HEK293T (cell line): Measurements from ENCODE around the gene TGM2.

ENCODE experiments used
- CTCF ChIA-PET: fragments of 350-600 bp; formaldehyde crosslinking; extraction: SDS; loops from one replicate; lab custom pipeline; 2021; ENCODE audit warnings: antibody characterized with exemption, inconsistent platforms; lab: Yijun Ruan, JAX
- POLR2A ChIA-PET: fragments of 350-600 bp; formaldehyde crosslinking; extraction: SDS; loops from one replicate; lab custom pipeline; 2020; ENCODE audit warnings: antibody characterized with exemption, inconsistent platforms; lab: Yijun Ruan, JAX
- DNase-seq: peaks from one replicate; pipeline ENCODE4 v3.0.0; 2012; ENCODE audit warnings: mixed read lengths; ENCODE audit errors: extremely low spot score
- ARNT ChIP-seq: fragments of 450-650 bp; IDR thresholded peaks from 2 replicates; pipeline ENCODE4 v1.6.1; 2017; ENCODE audit warnings: mild to moderate bottlenecking
- BHLHE40 ChIP-seq: fragments of 450-650 bp; IDR thresholded peaks from 2 replicates; pipeline ENCODE4 v1.6.1; 2016; ENCODE audit warnings: mild to moderate bottlenecking, moderate library complexity, borderline replicate concordance
- CTBP1 ChIP-seq: fragments of 450-650 bp; IDR thresholded peaks from 2 replicates; pipeline ENCODE4 v1.6.1; 2016; ENCODE audit warnings: borderline replicate concordance
- ELF4 ChIP-seq: fragments of 450-650 bp; IDR thresholded peaks from 2 replicates; pipeline ENCODE4 v1.6.1; 2017; ENCODE audit warnings: antibody characterized with exemption
- FOXA1 ChIP-seq: fragments of 450-650 bp; IDR thresholded peaks from 2 replicates; pipeline ENCODE4 v1.6.1; 2016; ENCODE audit warnings: mild to moderate bottlenecking
- FOXK2 ChIP-seq: fragments of 450-650 bp; IDR thresholded peaks from 2 replicates; pipeline ENCODE4 v1.6.1; 2016; ENCODE audit warnings: mild to moderate bottlenecking
- FOXM1 ChIP-seq: fragments of 450-650 bp; IDR thresholded peaks from 2 replicates; pipeline ENCODE4 v1.6.1; 2017; ENCODE audit warnings: mild to moderate bottlenecking, borderline replicate concordance
- HDGF ChIP-seq: fragments of 450-650 bp; IDR thresholded peaks from 2 replicates; pipeline ENCODE4 v1.6.1; 2017; ENCODE audit warnings: antibody characterized with exemption, borderline replicate concordance
- L3MBTL2 ChIP-seq: fragments of 450-650 bp; conservative IDR thresholded peaks from 2 replicates; pipeline ENCODE4 v1.6.1; 2016; ENCODE audit warnings: mild to moderate bottlenecking
- LEF1 ChIP-seq: fragments of 450-650 bp; IDR thresholded peaks from 2 replicates; pipeline ENCODE4 v1.6.1; 2017; ENCODE audit warnings: mild to moderate bottlenecking, borderline replicate concordance
- NFRKB ChIP-seq: fragments of 450-650 bp; IDR thresholded peaks from 2 replicates; pipeline ENCODE4 v1.6.1; 2016; ENCODE audit warnings: mild to moderate bottlenecking, moderate library complexity
- PKNOX1 ChIP-seq: fragments of 450-650 bp; IDR thresholded peaks from 2 replicates; pipeline ENCODE4 v1.6.1; 2016
- SP1 ChIP-seq: fragments of 450-650 bp; IDR thresholded peaks from 2 replicates; pipeline ENCODE4 v1.6.1; 2017
- SUZ12 ChIP-seq: fragments of 450-650 bp; IDR thresholded peaks from 2 replicates; pipeline ENCODE4 v1.6.1; 2016; ENCODE audit warnings: mild to moderate bottlenecking
- TARDBP ChIP-seq: fragments of 450-650 bp; IDR thresholded peaks from 2 replicates; pipeline ENCODE4 v1.6.1; 2016
- ZNF384 ChIP-seq: fragments of 450-650 bp; IDR thresholded peaks from 2 replicates; pipeline ENCODE4 v1.6.1; 2016

Gene TGM2

GRCh38 chr20:38181207-38181801 is 16.2 kb upstream of the TGM2 start:
- peak; percentile 42; the same call in 1 of the 2 replicates for TF ChIP-seq LEF1
- no peak for TF ChIP-seq FOXM1
- ChIA-PET POLR2A (interaction anchor here (1.3 kb wide), 1 partner anchor 10 kb away, joined by 4 read pairs; no protein-coding TSS in a partner anchor), CTCF (interaction anchor here (0.8 kb wide), 1 partner anchor 126 kb away, joined by 4 read pairs; no protein-coding TSS in a partner anchor)
- DNase-seq, result no peak

GRCh38 chr20:38180781-38181180 is 15.7 kb upstream of the TGM2 start:
- DNase-seq, result no peak
- ChIA-PET POLR2A (interaction anchor here (1.3 kb wide), 1 partner anchor 10 kb away, joined by 4 read pairs; no protein-coding TSS in a partner anchor), CTCF (interaction anchor here (0.8 kb wide), 1 partner anchor 126 kb away, joined by 4 read pairs; no protein-coding TSS in a partner anchor)
- no peak for TF ChIP-seq ELF4
- TF ChIP-seq NFRKB, result no peak
- no peak for TF ChIP-seq LEF1

GRCh38 chr20:38179846-38180245 is 14.8 kb upstream of the TGM2 start:
- TF ChIP-seq BHLHE40 (no peak), SUZ12 (no peak), NFRKB (no peak), FOXA1 (no peak), TARDBP (no peak), L3MBTL2 (no peak)
- CTCF ChIA-PET, result no interaction called here
- POLR2A ChIA-PET, result no interaction called here
- no peak for DNase-seq

- POLR2A ChIA-PET, result no interaction called here
- TF ChIP-seq ARNT (no peak), CTBP1 (no peak), L3MBTL2 (no peak), TARDBP (no peak), NFRKB (no peak), ZNF384 (no peak), FOXK2 (no peak), PKNOX1 (no peak), FOXM1 (no peak), ELF4 (no peak), HDGF (no peak), FOXA1 (no peak), SUZ12 (no peak), BHLHE40 (no peak), SP1 (no peak), LEF1 (no peak)
- DNase-seq, result no peak
- CTCF ChIA-PET, result no interaction called here
Measured at GRCh38 chr20:38178581-38178980, 13.5 kb upstream of the TGM2 start.

- POLR2A ChIA-PET, result no interaction called here
- DNase-seq, result no peak
- no peak for TF ChIP-seq CTBP1
- no peak for TF ChIP-seq FOXK2
- no peak for TF ChIP-seq TARDBP
- TF ChIP-seq L3MBTL2, result no peak
- TF ChIP-seq LEF1, result no peak
- no peak for TF ChIP-seq ARNT
- TF ChIP-seq ZNF384, result no peak
- TF ChIP-seq ELF4, result no peak
- no peak for TF ChIP-seq BHLHE40
- no peak for TF ChIP-seq FOXM1
- TF ChIP-seq NFRKB, result no peak
- TF ChIP-seq FOXA1, result no peak
- no peak for TF ChIP-seq SP1
- TF ChIP-seq HDGF, result no peak
- TF ChIP-seq SUZ12, result no peak
- no peak for TF ChIP-seq PKNOX1
- CTCF ChIA-PET, result no interaction called here
Measured at GRCh38 chr20:38178065-38178491, 13.0 kb upstream of the TGM2 start.

GRCh38 chr20:38177201-38177600 is 12.1 kb upstream of the TGM2 start:
- POLR2A ChIA-PET, result no interaction called here
- CTCF ChIA-PET, result no interaction called here
- no peak for DNase-seq
- no peak for TF ChIP-seq ARNT
- TF ChIP-seq ZNF384, result no peak
- no peak for TF ChIP-seq NFRKB
- no peak for TF ChIP-seq FOXK2
- TF ChIP-seq FOXM1, result no peak
- no peak for TF ChIP-seq SUZ12
- no peak for TF ChIP-seq BHLHE40
- TF ChIP-seq FOXA1, result no peak
- no peak for TF ChIP-seq HDGF
- no peak for TF ChIP-seq CTBP1
- no peak for TF ChIP-seq TARDBP
- no peak for TF ChIP-seq ELF4
